Mesothelial cell of epicardium (in vitro differentiated cells): ENCODE data around the gene SPINT1. TPM values are rescaled to one million over a fixed set of nuclear protein-coding genes. Genes with fewer than 3 reads are reported as not detected.

Experiments
- DNase-seq, 2 experiments: peaks; one replicate each; pipeline ENCODE4 v3.0.0; 2021; ENCODE audit warnings: low spot score in 2 of 2; ENCODE audit not compliant: unreplicated experiment in 2 of 2
- H3K27ac Mint-ChIP-seq: 2 replicates; pipeline ENCODE4 v1.8.0; 2021; ENCODE audit warnings: mixed read lengths
- H3K27me3 Mint-ChIP-seq: 2 replicates; pipeline ENCODE4 v1.8.0; 2021; ENCODE audit warnings: low read depth, mixed read lengths
- H3K36me3 Mint-ChIP-seq: 2 replicates; pipeline ENCODE4 v1.8.0; 2021; ENCODE audit warnings: mixed read lengths
- H3K4me1 Mint-ChIP-seq: 2 replicates; pipeline ENCODE4 v1.8.0; 2021; ENCODE audit warnings: mixed read lengths
- H3K4me3 Mint-ChIP-seq: 2 replicates; pipeline ENCODE4 v1.8.0; 2021; ENCODE audit warnings: mild to moderate bottlenecking, moderate library complexity, mixed read lengths
- H3K9me3 Mint-ChIP-seq: 2 replicates; pipeline ENCODE4 v1.8.0; 2021; ENCODE audit warnings: mixed read lengths
- total RNA-seq: library from RNA; stranded (reverse); gene quantifications from 3 replicates; pipeline ENCODE4 v1.2.1, GENCODE V29; 2021
- TF ChIP-seq, protein P1 (sequence below): fragments of 200-600 bp; sonication (generic); IDR thresholded peaks from one replicate; pipeline ENCODE4 v1.5.0; 2021; ENCODE audit warnings: antibody characterized with exemption; ENCODE audit not compliant: unreplicated experiment

The SPINT1 gene
- total RNA-seq, 1 donor from 2014 or later: 147 TPM

DNA sequence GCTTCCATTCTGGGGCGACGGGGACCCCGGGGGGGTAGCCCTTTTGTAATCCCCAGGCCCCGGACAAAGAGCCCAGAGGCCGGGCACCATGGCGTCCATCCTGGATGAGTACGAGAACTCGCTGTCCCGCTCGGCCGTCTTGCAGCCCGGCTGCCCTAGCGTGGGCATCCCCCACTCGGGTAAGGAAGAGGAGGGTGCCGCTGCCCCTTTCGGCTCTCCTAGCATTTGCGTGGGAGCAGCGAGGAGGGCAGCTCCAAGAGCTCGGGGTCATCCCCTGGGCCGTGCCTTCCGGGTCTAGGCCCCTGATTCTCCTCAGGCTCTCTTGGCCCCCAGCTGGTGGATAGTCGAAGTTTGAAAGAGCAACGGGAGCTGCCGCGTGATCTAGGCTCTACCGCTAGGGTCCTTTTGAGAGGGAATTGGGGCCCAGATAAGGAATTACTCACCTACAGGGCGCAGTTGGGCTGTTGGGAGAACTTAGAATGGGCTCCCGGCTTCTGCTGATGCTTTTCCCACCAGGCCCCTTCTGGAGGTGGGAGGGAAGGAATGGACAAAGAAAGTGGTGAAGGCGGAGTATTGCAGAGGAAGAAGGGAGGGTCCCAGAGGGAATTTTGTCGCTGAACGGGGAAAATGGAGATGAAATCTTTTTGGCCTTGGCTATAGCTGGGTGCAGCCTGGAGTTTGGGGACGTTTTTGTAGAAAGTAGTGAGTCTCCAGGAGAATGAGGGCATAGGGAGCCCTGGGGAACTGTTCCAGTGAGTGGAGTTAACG is 51.0 kb downstream of the SPINT1 start:
- H3K4me3 Mint-ChIP-seq: peak overlapping the region; percentile 99
- H3K27me3 Mint-ChIP-seq: peaks cover 1% of the 10 kb centered on the region
- TF ChIP-seq, protein P1, sequence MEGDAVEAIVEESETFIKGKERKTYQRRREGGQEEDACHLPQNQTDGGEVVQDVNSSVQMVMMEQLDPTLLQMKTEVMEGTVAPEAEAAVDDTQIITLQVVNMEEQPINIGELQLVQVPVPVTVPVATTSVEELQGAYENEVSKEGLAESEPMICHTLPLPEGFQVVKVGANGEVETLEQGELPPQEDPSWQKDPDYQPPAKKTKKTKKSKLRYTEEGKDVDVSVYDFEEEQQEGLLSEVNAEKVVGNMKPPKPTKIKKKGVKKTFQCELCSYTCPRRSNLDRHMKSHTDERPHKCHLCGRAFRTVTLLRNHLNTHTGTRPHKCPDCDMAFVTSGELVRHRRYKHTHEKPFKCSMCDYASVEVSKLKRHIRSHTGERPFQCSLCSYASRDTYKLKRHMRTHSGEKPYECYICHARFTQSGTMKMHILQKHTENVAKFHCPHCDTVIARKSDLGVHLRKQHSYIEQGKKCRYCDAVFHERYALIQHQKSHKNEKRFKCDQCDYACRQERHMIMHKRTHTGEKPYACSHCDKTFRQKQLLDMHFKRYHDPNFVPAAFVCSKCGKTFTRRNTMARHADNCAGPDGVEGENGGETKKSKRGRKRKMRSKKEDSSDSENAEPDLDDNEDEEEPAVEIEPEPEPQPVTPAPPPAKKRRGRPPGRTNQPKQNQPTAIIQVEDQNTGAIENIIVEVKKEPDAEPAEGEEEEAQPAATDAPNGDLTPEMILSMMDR: no peak
- no peaks in the 10 kb centered on the region for H3K9me3 Mint-ChIP-seq
- peaks cover 19% of the 10 kb centered on the region for H3K36me3 Mint-ChIP-seq
- H3K27ac Mint-ChIP-seq: peak overlapping the region; percentile 99
- peak in 1 of 2 experiments; percentile 65 for DNase-seq
- peaks cover 19% of the 10 kb centered on the region for H3K4me1 Mint-ChIP-seq

DNA sequence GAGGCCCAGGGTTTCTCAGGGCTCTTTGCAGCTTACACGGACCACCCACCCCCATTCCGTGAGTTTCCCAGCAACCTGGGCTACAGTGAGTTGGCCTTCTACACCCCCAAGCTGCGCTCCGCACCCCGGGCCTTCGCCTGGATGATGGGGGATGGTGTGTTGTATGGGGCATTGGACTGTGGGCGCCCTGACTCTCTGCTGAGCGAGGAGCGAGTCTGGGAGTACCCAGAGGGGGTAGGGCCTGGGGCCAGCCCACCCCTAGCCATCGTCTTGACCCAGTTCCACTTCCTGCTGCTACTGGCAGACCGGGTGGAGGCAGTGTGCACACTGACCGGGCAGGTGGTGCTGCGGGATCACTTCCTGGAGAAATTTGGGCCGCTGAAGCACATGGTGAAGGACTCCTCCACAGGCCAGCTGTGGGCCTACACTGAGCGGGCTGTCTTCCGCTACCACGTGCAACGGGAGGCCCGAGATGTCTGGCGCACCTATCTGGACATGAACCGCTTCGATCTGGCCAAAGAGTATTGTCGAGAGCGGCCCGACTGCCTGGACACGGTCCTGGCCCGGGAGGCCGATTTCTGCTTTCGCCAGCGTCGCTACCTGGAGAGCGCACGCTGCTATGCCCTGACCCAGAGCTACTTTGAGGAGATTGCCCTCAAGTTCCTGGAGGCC is 55.8 kb downstream of the SPINT1 start:
- Mint-ChIP-seq H3K9me3 (no peaks in the 10 kb centered on the region), H3K27me3 (no peaks in the 10 kb centered on the region), H3K36me3 (peaks cover 39% of the 10 kb centered on the region), H3K4me1 (peaks cover 18% of the 10 kb centered on the region), H3K4me3 (no peak overlapping the region), H3K27ac (no peak overlapping the region)
- DNase-seq: no peak
- TF ChIP-seq, protein P1: no peak

DNA sequence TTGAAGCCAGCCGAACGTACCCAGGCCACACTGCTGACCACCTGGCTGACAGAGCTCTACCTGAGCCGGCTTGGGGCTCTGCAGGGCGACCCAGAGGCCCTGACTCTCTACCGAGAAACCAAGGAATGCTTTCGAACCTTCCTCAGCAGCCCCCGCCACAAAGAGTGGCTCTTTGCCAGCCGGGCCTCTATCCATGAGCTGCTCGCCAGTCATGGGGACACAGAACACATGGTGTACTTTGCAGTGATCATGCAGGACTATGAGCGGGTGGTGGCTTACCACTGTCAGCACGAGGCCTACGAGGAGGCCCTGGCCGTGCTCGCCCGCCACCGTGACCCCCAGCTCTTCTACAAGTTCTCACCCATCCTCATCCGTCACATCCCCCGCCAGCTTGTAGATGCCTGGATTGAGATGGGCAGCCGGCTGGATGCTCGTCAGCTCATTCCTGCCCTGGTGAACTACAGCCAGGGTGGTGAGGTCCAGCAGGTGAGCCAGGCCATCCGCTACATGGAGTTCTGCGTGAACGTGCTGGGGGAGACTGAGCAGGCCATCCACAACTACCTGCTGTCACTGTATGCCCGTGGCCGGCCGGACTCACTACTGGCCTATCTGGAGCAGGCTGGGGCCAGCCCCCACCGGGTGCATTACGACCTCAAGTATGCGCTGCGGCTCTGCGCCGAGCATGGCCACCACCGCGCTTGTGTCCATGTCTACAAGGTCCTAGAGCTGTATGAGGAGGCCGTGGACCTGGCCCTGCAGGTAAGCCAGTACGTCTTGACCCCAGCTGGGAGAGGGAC is 56.6 kb downstream of the SPINT1 start:
- H3K27me3 Mint-ChIP-seq: no peaks in the 10 kb centered on the region
- TF ChIP-seq, protein P1: no peak
- DNase-seq: no peak
- no peaks in the 10 kb centered on the region for H3K9me3 Mint-ChIP-seq
- no peak overlapping the region for H3K27ac Mint-ChIP-seq
- H3K4me1 Mint-ChIP-seq: peaks cover 12% of the 10 kb centered on the region
- no peak overlapping the region for H3K4me3 Mint-ChIP-seq
- peaks cover 39% of the 10 kb centered on the region for H3K36me3 Mint-ChIP-seq

DNA sequence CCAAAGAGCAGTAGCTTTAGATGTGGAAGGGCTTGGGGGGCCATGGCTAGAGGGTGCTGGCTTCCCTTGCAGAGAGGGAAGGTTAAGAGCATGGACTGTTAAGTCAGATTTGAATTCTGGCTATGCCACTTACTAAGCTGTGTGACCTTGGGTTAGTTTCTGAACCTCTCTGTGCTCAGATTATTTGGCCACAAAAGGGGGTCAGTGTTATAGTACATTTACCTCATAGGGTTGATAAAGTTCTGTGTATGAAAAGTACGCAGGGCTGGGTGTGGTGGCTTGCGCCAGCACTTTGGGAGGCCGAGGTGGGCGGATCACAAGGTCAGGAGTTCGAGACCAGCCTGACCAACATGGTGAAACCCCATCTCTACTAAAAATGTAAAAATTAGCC is 57.2 kb downstream of the SPINT1 start:
- H3K36me3 Mint-ChIP-seq: peaks cover 37% of the 10 kb centered on the region
- peaks cover 11% of the 10 kb centered on the region for H3K4me1 Mint-ChIP-seq
- H3K27me3 Mint-ChIP-seq: no peaks in the 10 kb centered on the region
- H3K27ac Mint-ChIP-seq: no peak overlapping the region
- no peak overlapping the region for H3K4me3 Mint-ChIP-seq
- H3K9me3 Mint-ChIP-seq: no peaks in the 10 kb centered on the region
- TF ChIP-seq, protein P1: no peak
- DNase-seq: no peak

DNA sequence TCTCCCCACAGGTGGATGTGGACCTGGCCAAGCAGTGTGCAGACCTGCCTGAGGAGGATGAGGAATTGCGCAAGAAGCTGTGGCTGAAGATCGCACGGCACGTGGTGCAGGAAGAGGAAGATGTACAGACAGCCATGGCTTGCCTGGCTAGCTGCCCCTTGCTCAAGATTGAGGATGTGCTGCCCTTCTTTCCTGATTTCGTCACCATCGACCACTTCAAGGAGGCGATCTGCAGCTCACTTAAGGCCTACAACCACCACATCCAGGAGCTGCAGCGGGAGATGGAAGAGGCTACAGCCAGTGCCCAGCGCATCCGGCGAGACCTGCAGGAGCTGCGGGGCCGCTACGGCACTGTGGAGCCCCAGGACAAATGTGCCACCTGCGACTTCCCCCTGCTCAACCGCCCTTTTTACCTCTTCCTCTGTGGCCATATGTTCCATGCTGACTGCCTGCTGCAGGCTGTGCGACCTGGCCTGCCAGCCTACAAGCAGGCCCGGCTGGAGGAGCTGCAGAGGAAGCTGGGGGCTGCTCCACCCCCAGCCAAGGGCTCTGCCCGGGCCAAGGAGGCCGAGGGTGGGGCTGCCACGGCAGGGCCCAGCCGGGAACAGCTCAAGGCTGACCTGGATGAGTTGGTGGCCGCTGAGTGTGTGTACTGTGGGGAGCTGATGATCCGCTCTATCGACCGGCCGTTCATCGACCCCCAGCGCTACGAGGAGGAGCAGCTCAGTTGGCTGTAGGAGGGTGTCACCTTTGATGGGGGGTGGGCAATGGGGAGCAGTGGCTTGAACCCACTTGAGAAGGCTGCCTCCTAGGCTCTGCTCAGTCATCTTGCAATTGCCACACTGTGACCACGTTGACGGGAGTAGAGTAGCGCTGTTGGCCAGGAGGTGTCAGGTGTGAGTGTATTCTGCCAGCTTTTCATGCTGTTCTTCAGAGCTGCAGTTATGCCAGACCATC is 59.0 kb downstream of the SPINT1 start:
- Mint-ChIP-seq H3K4me3 (no peak overlapping the region), H3K4me1 (peaks cover 9% of the 10 kb centered on the region), H3K36me3 (peaks cover 28% of the 10 kb centered on the region), H3K9me3 (no peaks in the 10 kb centered on the region), H3K27me3 (no peaks in the 10 kb centered on the region), H3K27ac (no peak overlapping the region)
- no peak for DNase-seq
- TF ChIP-seq, protein P1: no peak
